PFSK-1 (cell line): Measurements from ENCODE around the gene GLIPR2.

Experiments
- FOXP2 ChIP-seq: optimal IDR thresholded peaks from 2 replicates; pipeline ENCODE3; 2011; ENCODE audit warnings: borderline replicate concordance, control low read depth, inconsistent platforms; ENCODE audit not compliant: insufficient read depth; ENCODE audit errors: extremely low read length, extremely low read depth
- POLR2AphosphoS5 ChIP-seq: IDR thresholded peaks from 2 replicates; pipeline ENCODE4 v1.6.1; 2012; ENCODE audit warnings: low read depth, mild to moderate bottlenecking, control low read depth, low read length, moderate library complexity
- REST ChIP-seq, 2 experiments: IDR thresholded peaks; 2 replicates each; pipeline versions ENCODE4 v1.6.1 to v1.8.0; 2011 to 2012; ENCODE audit warnings: low read depth in 2 of 2, low read length in 2 of 2, control low read depth in 1 of 2, inconsistent platforms in 1 of 2, mild to moderate bottlenecking in 1 of 2, moderate library complexity in 1 of 2; ENCODE audit not compliant: insufficient read depth in 1 of 2
- SIN3A ChIP-seq: IDR thresholded peaks from 2 replicates; pipeline ENCODE4 v1.6.1; 2012; ENCODE audit warnings: mild to moderate bottlenecking, low read length, moderate library complexity, borderline replicate concordance; ENCODE audit not compliant: insufficient read depth
- TAF1 ChIP-seq: IDR thresholded peaks from 2 replicates; pipeline ENCODE4 v1.6.1; 2012; ENCODE audit warnings: low read length, control low read depth, borderline replicate concordance; ENCODE audit not compliant: insufficient read depth

GLIPR2 gene

GRCh38 chr9:36148311-36149051 is 11.9 kb downstream of the GLIPR2 start:
- TF ChIP-seq SIN3A (no peak), TAF1 (no peak), POLR2AphosphoS5 (no peak), REST (IDR thresholded peaks at IDR 0.05; ENCODE audit: insufficient read depth in 1 of 2, low read depth in 2 of 2, low read length in 2 of 2) (no peak), FOXP2 (no peak)

GRCh38 chr9:36149197-36149596 is 12.7 kb downstream of the GLIPR2 start:
- TF ChIP-seq REST (IDR thresholded peaks at IDR 0.05; ENCODE audit: insufficient read depth in 1 of 2, low read depth in 2 of 2, low read length in 2 of 2) (no peak), FOXP2 (no peak), SIN3A (no peak), POLR2AphosphoS5 (no peak), TAF1 (no peak)

GRCh38 chr9:36150574-36151315 is 14.2 kb downstream of the GLIPR2 start:
- TF ChIP-seq FOXP2 (no peak), TAF1 (no peak), REST (IDR thresholded peaks at IDR 0.05; ENCODE audit: insufficient read depth in 1 of 2, low read depth in 2 of 2, low read length in 2 of 2) (no peak), SIN3A (no peak), POLR2AphosphoS5 (no peak)

GRCh38 chr9:36151316-36152210 is 15.0 kb downstream of the GLIPR2 start:
- TF ChIP-seq FOXP2 (no peak), SIN3A (no peak), TAF1 (no peak), POLR2AphosphoS5 (no peak), REST (IDR thresholded peaks at IDR 0.05; ENCODE audit: insufficient read depth in 1 of 2, low read depth in 2 of 2, low read length in 2 of 2) (no peak)
